Esophagus (tissue), 2 donors: ENCODE results near the gene NUP35. TPM values are rescaled to one million over a fixed set of nuclear protein-coding genes. Genes with fewer than 3 reads are reported as not detected.

Experiments
- H3K27ac ChIP-seq, 2 donors: one replicate each; pipeline ENCODE4 v1.5.1; 2013; ENCODE audit warnings: low read depth in 2 of 2, mild to moderate bottlenecking in 2 of 2, inconsistent platforms in 1 of 2, low read length in 1 of 2, moderate library complexity in 1 of 2
- H3K27me3 ChIP-seq, 2 donors: one replicate each; pipeline ENCODE4 v1.6.1; 2013; ENCODE audit warnings: low read length in 2 of 2, control low read depth in 1 of 2, mild to moderate bottlenecking in 1 of 2; ENCODE audit not compliant: insufficient read depth in 2 of 2, control insufficient read depth in 1 of 2
- H3K36me3 ChIP-seq, 2 donors: one replicate each; pipeline ENCODE4 v1.6.1; 2013; ENCODE audit warnings: low read length in 1 of 2; ENCODE audit not compliant: control insufficient read depth in 2 of 2, insufficient read depth in 2 of 2
- H3K4me1 ChIP-seq, 2 donors: one replicate each; pipeline ENCODE4 v1.6.1; 2013; ENCODE audit warnings: low read length in 1 of 2; ENCODE audit not compliant: control insufficient read depth in 2 of 2, insufficient read depth in 2 of 2
- H3K4me3 ChIP-seq, 2 donors: one replicate each; pipeline ENCODE4 v1.5.1; 2013; ENCODE audit warnings: low read length in 2 of 2, mild to moderate bottlenecking in 2 of 2, low read depth in 1 of 2, moderate library complexity in 1 of 2
- H3K9me3 ChIP-seq, 2 donors: one replicate each; pipeline ENCODE4 v1.6.1; 2013; ENCODE audit warnings: mild to moderate bottlenecking in 2 of 2, low read depth in 1 of 2, low read length in 1 of 2, moderate library complexity in 1 of 2; ENCODE audit not compliant: control insufficient read depth in 2 of 2, insufficient read depth in 1 of 2
- WGBS, 2 donors: extraction: QIAGEN DNeasy Blood & Tissue Kit; methylation state at CpG; one replicate each; pipeline ENCODE4 v1.1.7; 2013; 5-methylcytosine and 5-hydroxymethylcytosine counted together
- polyA plus RNA-seq, 2 donors: library from polyadenylated mRNA; stranded (reverse); fragments of 200-250 nt; gene quantifications; one replicate each; pipeline ENCODE4 v1.2.3, GENCODE V29; 2013
- donor health status: healthy with polysubstance abuse.
- donor health status: Bipolar disorder and iron deficiency.

The NUP35 gene
- polyA plus RNA-seq, 2 donors = 4.4 to 10.2 TPM

- Histone ChIP-seq H3K4me3 (no peak overlapping the region), H3K36me3 (no peaks in the 10 kb centered on the region), H3K27ac (no peak overlapping the region), H3K9me3 (no peaks in the 10 kb centered on the region), H3K4me1 (no peaks in the 10 kb centered on the region), H3K27me3 (no peaks in the 10 kb centered on the region)
- 17 to 31% methylated on average over 2 of the region's 2 CpGs for WGBS, 2 donors
Observed at GRCh38 chr2:183093857-183094657, 30.2 kb upstream of the NUP35 start.

GRCh38 chr2:183105402-183106134, 18.7 kb upstream of the NUP35 start:
- Histone ChIP-seq H3K4me3 (no peak overlapping the region), H3K4me1 (no peaks in the 10 kb centered on the region), H3K9me3 (no peaks in the 10 kb centered on the region), H3K27me3 (no peaks in the 10 kb centered on the region), H3K36me3 (no peaks in the 10 kb centered on the region), H3K27ac (no peak overlapping the region)
- 69 to 71% methylated on average over 4 of the region's 4 CpGs for WGBS, 2 donors

GRCh38 chr2:183112577-183112976, 11.7 kb upstream of the NUP35 start:
- Histone ChIP-seq H3K36me3 (no peaks in the 10 kb centered on the region), H3K27ac (no peak overlapping the region), H3K4me3 (no peak overlapping the region), H3K4me1 (no peaks in the 10 kb centered on the region), H3K9me3 (no peaks in the 10 kb centered on the region), H3K27me3 (no peaks in the 10 kb centered on the region)
- 84 to 89% methylated on average over 3 of the region's 3 CpGs for WGBS, 2 donors

- Histone ChIP-seq H3K36me3 (no peaks in the 10 kb centered on the region), H3K9me3 (no peaks in the 10 kb centered on the region), H3K27me3 (no peaks in the 10 kb centered on the region), H3K27ac (no peak overlapping the region), H3K4me3 (no peak overlapping the region), H3K4me1 (no peaks in the 10 kb centered on the region)
- WGBS, 2 donors = 62 to 79% methylated on average over 2 of the region's 2 CpGs
Observed at GRCh38 chr2:183113630-183114029, 10.6 kb upstream of the NUP35 start.

GRCh38 chr2:183117226-183117625, 7.0 kb upstream of the NUP35 start:
- Histone ChIP-seq H3K27me3 (no peaks in the 10 kb centered on the region), H3K4me3 (no peak overlapping the region), H3K9me3 (no peaks in the 10 kb centered on the region), H3K36me3 (no peaks in the 10 kb centered on the region), H3K4me1 (no peaks in the 10 kb centered on the region), H3K27ac (no peak overlapping the region)
- WGBS, 2 donors = 78 to 83% methylated on average over 3 of the region's 3 CpGs

- 25 to 26% methylated on average over 17 of the region's 17 CpGs for WGBS, 2 donors
- H3K4me3 ChIP-seq = peak overlapping the region; percentile 91
- no peaks in the 10 kb centered on the region for H3K27me3 ChIP-seq
- peak overlapping the region in 1 of 2 donors; percentile 96 for H3K27ac ChIP-seq
- H3K36me3 ChIP-seq = no peaks in the 10 kb centered on the region
- no peaks in the 10 kb centered on the region for H3K9me3 ChIP-seq
- no peaks in the 10 kb centered on the region for H3K4me1 ChIP-seq
Observed at GRCh38 chr2:183123117-183123958, 905 bp upstream of the NUP35 start.

GRCh38 chr2:183123959-183124221, 353 bp upstream of the NUP35 start:
- Histone ChIP-seq H3K27me3 (no peaks in the 10 kb centered on the region), H3K27ac (peak overlapping the region; percentile 79 to 96), H3K9me3 (no peaks in the 10 kb centered on the region), H3K4me3 (peak overlapping the region; percentile 91), H3K36me3 (no peaks in the 10 kb centered on the region), H3K4me1 (no peaks in the 10 kb centered on the region)
- 0% methylated on average over 7 of the region's 7 CpGs for WGBS, 2 donors

GRCh38 chr2:183124957-183125255, 663 bp downstream of the NUP35 start:
- Histone ChIP-seq H3K27me3 (no peaks in the 10 kb centered on the region), H3K27ac (peak overlapping the region; percentile 96 to 97), H3K4me1 (no peaks in the 10 kb centered on the region), H3K36me3 (no peaks in the 10 kb centered on the region), H3K4me3 (peak overlapping the region; percentile 91), H3K9me3 (no peaks in the 10 kb centered on the region)
- 0% methylated on average over 10 of the region's 10 CpGs for WGBS, 2 donors

GRCh38 chr2:183125659-183126341, 1.6 kb downstream of the NUP35 start:
- Histone ChIP-seq H3K4me1 (no peaks in the 10 kb centered on the region), H3K9me3 (no peaks in the 10 kb centered on the region), H3K4me3 (no peak overlapping the region), H3K27me3 (no peaks in the 10 kb centered on the region), H3K27ac (no peak overlapping the region), H3K36me3 (no peaks in the 10 kb centered on the region)
- WGBS, 2 donors = 78 to 79% methylated on average over 11 of the region's 11 CpGs
